HEK293 (cell line): ENCODE measurements around the gene BPI.

Source experiments
- ATF2 ChIP-seq: fragments of 450-650 bp; formaldehyde crosslinking; IDR thresholded peaks from 2 replicates; pipeline ENCODE4 v1.5.1; 2016; ENCODE audit warnings: missing biosample characterization, missing genetic modification characterization, low read depth
- KLF16 ChIP-seq: fragments of 450-650 bp; formaldehyde crosslinking; IDR thresholded peaks from 2 replicates; pipeline ENCODE4 v1.5.1; 2017; ENCODE audit warnings: missing biosample characterization, missing genetic modification characterization
- REST ChIP-seq: fragments of 450-650 bp; formaldehyde crosslinking; IDR thresholded peaks from 2 replicates; pipeline ENCODE4 v1.5.1; 2016; ENCODE audit warnings: missing biosample characterization, missing genetic modification characterization
- ZBTB21 ChIP-seq: fragments of 450-650 bp; formaldehyde crosslinking; IDR thresholded peaks from 2 replicates; pipeline ENCODE4 v1.5.1; 2017; ENCODE audit warnings: missing biosample characterization, missing genetic modification characterization
- ZNF121 ChIP-seq: fragments of 450-650 bp; formaldehyde crosslinking; IDR thresholded peaks from 2 replicates; pipeline ENCODE4 v1.5.1; 2016; ENCODE audit warnings: missing biosample characterization, missing genetic modification characterization
- ZNF133 ChIP-seq: fragments of 450-650 bp; formaldehyde crosslinking; IDR thresholded peaks from 2 replicates; pipeline ENCODE4 v1.5.1; 2016; ENCODE audit warnings: missing biosample characterization, missing genetic modification characterization
- ZNF174 ChIP-seq: fragments of 450-650 bp; formaldehyde crosslinking; IDR thresholded peaks from 2 replicates; pipeline ENCODE4 v1.5.0; 2017; ENCODE audit warnings: missing biosample characterization, mild to moderate bottlenecking, missing genetic modification characterization
- ZNF335 ChIP-seq: fragments of 450-650 bp; formaldehyde crosslinking; conservative IDR thresholded peaks from 2 replicates; pipeline ENCODE4 v1.5.1; 2016; ENCODE audit warnings: missing biosample characterization, missing genetic modification characterization
- ZNF341 ChIP-seq: fragments of 450-650 bp; formaldehyde crosslinking; IDR thresholded peaks from 2 replicates; pipeline ENCODE4; 2016; ENCODE audit warnings: low read depth, missing biosample characterization, missing genetic modification characterization
- ZNF555 ChIP-seq: fragments of 450-650 bp; formaldehyde crosslinking; conservative IDR thresholded peaks from 2 replicates; pipeline ENCODE4 v1.5.1; 2017; ENCODE audit warnings: missing biosample characterization, mild to moderate bottlenecking, missing genetic modification characterization, inconsistent platforms
- ZNF792 ChIP-seq: fragments of 450-650 bp; formaldehyde crosslinking; IDR thresholded peaks from 2 replicates; pipeline ENCODE4 v1.5.1; 2016; ENCODE audit warnings: missing biosample characterization, missing genetic modification characterization
- ZSCAN23 ChIP-seq: fragments of 450-650 bp; formaldehyde crosslinking; IDR thresholded peaks from 2 replicates; pipeline ENCODE4 v1.5.1; 2016; ENCODE audit warnings: missing biosample characterization, missing genetic modification characterization
- TF ChIP-seq, protein P1 (sequence below): fragments of 450-650 bp; formaldehyde crosslinking; IDR thresholded peaks from 2 replicates; pipeline ENCODE4 v1.5.1; 2016; ENCODE audit warnings: missing biosample characterization, missing genetic modification characterization

DNA sequence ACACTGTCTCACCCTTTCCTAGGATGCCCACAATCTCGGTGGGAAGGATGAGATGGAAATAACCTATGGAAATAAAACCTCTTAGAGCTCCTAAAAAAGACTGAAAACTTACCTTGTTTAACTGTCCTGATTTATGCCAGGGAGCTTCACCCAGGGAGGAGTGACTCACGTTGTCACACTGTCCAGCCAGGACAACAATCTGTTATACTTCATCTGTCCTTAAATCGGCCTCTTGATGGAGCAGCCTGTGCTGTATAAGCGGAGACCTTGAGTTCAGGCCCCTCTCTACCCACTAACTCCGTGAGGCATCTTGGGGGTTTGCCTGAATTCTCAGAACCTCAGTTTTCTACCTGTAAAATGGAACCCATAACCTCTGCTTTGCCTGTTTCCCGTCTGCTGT is 34.2 kb upstream of the BPI start:
- TF ChIP-seq ZBTB21 (tag by site-specific recombination) (no peak), KLF16 (tag by site-specific recombination) (no peak), ZNF133 (tag by site-specific recombination) (peak; percentile 72), ZNF335 (no peak), ZNF555 (no peak), ZNF341 (no peak), ATF2 (tag by site-specific recombination) (no peak), REST (tag by site-specific recombination) (no peak), ZNF121 (tag by site-specific recombination) (no peak), ZNF792 (tag by site-specific recombination) (no peak), ZNF174 (tag by site-specific recombination) (no peak), ZSCAN23 (tag by site-specific recombination) (no peak)
- TF ChIP-seq, protein P1, sequence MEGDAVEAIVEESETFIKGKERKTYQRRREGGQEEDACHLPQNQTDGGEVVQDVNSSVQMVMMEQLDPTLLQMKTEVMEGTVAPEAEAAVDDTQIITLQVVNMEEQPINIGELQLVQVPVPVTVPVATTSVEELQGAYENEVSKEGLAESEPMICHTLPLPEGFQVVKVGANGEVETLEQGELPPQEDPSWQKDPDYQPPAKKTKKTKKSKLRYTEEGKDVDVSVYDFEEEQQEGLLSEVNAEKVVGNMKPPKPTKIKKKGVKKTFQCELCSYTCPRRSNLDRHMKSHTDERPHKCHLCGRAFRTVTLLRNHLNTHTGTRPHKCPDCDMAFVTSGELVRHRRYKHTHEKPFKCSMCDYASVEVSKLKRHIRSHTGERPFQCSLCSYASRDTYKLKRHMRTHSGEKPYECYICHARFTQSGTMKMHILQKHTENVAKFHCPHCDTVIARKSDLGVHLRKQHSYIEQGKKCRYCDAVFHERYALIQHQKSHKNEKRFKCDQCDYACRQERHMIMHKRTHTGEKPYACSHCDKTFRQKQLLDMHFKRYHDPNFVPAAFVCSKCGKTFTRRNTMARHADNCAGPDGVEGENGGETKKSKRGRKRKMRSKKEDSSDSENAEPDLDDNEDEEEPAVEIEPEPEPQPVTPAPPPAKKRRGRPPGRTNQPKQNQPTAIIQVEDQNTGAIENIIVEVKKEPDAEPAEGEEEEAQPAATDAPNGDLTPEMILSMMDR (tag by site-specific recombination), result no peak
